ENCODE data around the gene PDZK1IP1. TPM values are rescaled to one million over a fixed set of nuclear protein-coding genes. Genes with fewer than 3 reads are reported as not detected.

The PDZK1IP1 gene
- total and polyA plus RNA-seq, 2 donors (not counting 1 experiment from before 2014, with no cell fraction given): 0.21 TPM; not detected in 1

Other genes starting within 250 kb of the PDZK1IP1 start
- gene CYP4A11, start 248.6 kb downstream of the PDZK1IP1 start, total RNA-seq: not detected in 2 replicates
- not detected in 2 replicates for gene CYP4A11, start 248.6 kb downstream of the PDZK1IP1 start, polyA plus RNA-seq
- not detected in 2 replicates for gene CYP4X1, start 166.4 kb downstream of the PDZK1IP1 start, total RNA-seq
- not detected in 2 replicates for gene CYP4X1, start 166.4 kb downstream of the PDZK1IP1 start, polyA plus RNA-seq
- not detected in 2 replicates for gene CYP4Z1, start 122.8 kb downstream of the PDZK1IP1 start, total RNA-seq
- gene CYP4Z1, start 122.8 kb downstream of the PDZK1IP1 start, polyA plus RNA-seq: not detected in 2 replicates
- not detected in 2 replicates for gene CYP4A22, start 52.6 kb downstream of the PDZK1IP1 start, total RNA-seq
- gene CYP4A22, start 52.6 kb downstream of the PDZK1IP1 start, polyA plus RNA-seq: not detected in 2 replicates
- not detected in 2 replicates for gene TAL1, start 42.2 kb upstream of the PDZK1IP1 start, total RNA-seq
- gene TAL1, start 42.2 kb upstream of the PDZK1IP1 start, polyA plus RNA-seq: 0.06 TPM in 1 of 2 replicates, not detected in the other
- gene STIL, start 124.1 kb upstream of the PDZK1IP1 start, total RNA-seq: 1.6 and 1.8 TPM in 2 replicates
- gene STIL, start 124.1 kb upstream of the PDZK1IP1 start, polyA plus RNA-seq: 0.79 and 1.2 TPM in 2 replicates
- 92.5 and 97.4 TPM in 2 replicates for gene CMPK1, start 143.8 kb upstream of the PDZK1IP1 start, total RNA-seq
- 16.8 and 27.2 TPM in 2 replicates for gene CMPK1, start 143.8 kb upstream of the PDZK1IP1 start, polyA plus RNA-seq
- gene FOXE3, start 226.2 kb upstream of the PDZK1IP1 start, total RNA-seq: not detected in 2 replicates
- gene FOXE3, start 226.2 kb upstream of the PDZK1IP1 start, polyA plus RNA-seq: not detected in 2 replicates
- gene FOXD2, start 248.0 kb upstream of the PDZK1IP1 start, total RNA-seq: 0.36 and 0.37 TPM in 2 replicates
- 0.09 and 0.24 TPM in 2 replicates for gene FOXD2, start 248.0 kb upstream of the PDZK1IP1 start, polyA plus RNA-seq